HG02852 (cell line): ENCODE data around the gene GSC2.

Experiments used
- ATAC-seq: cut with Tn5 transposase; IDR thresholded peaks from one replicate; pipeline ENCODE4 v1.9.1; 2021; ENCODE audit warnings: mild to moderate bottlenecking, moderate library complexity; ENCODE audit not compliant: unreplicated experiment

GSC2 gene, protein sequence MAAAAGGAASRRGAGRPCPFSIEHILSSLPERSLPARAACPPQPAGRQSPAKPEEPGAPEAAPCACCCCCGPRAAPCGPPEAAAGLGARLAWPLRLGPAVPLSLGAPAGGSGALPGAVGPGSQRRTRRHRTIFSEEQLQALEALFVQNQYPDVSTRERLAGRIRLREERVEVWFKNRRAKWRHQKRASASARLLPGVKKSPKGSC

DNA sequence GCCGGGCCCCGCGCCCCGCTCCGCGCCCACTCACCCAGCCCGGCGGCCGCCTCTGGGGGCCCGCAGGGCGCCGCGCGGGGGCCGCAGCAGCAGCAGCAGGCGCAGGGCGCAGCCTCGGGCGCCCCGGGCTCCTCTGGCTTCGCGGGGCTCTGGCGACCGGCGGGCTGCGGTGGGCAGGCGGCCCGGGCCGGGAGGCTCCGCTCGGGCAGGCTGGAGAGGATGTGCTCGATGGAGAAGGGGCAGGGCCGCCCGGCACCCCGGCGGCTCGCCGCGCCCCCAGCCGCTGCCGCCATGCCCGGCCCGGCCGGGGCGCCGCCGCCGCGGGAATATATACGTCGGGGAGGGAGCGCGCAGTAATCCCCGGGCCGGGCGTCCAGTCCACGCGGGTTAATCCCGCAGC is at the start of gene GSC2:
Gene GSC2, minus strand, starts transcription at position 302 of the 400 bp plus-strand sequence. Its CDS starts 9 bp downstream, at position 293.
- no peak for ATAC-seq

DNA sequence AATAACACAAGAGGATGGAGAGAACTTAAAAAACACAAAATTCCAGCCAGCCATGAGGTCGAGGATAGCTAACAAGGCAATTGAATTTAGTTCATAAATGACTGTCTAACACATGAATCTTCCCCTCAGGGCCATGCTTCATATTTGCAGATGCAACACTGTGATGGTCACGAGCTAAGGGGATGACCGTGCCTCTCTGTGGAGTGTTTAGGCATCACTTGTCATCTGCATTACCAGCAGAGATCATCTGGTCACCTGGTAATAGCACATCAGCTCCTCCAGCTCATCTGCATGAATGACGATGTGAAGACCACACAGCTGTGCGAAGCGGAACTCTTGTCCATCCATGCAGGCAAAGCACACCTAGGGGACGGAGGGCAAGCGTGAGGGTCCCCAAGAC is 49.4 kb upstream of the GSC2 start:
- ATAC-seq = no peak

DNA sequence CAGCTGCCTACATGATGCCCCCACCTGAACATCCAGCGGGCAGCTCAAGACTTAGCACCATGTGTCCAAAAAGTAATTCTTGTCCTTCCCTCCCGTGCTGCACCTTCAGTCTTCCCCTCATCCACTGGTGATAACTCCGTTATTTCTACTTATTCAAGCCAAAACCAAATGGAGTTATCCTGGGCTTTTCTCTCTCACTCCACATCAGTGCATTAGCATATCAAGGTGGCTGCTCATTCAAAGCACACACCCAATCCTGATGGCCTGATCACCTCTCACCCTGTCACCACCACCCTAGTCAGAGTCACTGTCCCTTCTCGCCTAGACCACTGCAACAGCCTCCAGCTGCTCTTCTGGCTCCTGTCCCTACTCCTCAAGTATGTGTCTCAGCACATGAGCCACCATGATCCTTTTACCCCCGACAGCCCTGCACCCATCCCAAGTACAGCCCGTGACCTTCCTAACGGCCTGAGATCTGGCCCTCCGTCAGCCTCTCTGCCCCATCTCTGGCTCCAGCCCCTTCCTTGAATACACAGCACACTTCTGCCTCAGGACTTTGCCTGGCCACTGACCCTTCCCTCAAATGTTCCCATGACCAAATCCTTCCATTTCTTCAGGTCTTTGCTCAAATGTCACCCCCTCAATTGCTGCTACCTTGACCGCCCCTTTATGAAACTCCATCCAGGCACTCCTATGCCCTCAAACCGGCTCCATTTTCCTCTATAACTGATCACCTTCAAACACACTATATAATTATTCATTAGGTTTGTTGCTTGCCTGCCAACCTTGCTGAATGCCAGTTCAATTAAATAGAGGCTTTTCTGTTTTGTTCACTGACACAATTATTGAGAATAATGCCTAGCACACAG is 48.1 kb upstream of the GSC2 start:
- ATAC-seq = no peak

DNA sequence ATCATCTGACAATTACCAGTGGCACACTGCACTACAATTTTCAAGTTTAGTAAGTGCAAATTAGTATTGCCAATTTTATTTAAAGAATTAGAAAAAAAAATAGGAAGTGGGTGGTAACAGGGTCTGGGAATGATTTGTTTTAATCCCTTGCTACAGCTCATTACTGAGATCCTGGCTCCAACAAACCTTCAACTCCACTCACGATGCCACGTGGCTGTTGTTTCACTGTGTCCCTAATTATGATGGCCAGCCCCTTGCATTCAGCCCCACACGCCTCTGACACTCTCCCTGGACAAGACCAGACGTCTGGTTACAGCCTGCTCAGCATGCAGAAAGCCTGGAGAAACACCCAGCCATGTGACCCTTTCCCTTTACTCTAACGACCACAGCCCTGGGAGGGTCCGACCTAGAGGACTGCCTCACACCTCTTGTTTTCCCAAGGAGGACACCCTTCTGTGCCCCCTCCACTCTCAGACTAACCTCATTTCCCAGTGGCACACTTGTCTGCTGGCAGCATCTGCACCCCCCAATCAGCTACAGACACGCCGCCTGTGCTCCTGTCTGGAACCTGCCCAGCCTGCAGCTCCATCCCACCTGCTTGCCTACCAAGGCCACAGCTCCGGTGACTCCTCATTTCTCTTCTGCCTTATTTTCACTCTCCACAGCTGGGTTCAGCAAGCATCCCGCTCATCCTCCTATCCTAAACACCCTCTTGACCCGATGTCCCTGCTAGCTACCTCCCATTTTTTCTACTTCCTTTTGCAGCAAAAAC is 46.9 kb upstream of the GSC2 start:
- no peak for ATAC-seq

DNA sequence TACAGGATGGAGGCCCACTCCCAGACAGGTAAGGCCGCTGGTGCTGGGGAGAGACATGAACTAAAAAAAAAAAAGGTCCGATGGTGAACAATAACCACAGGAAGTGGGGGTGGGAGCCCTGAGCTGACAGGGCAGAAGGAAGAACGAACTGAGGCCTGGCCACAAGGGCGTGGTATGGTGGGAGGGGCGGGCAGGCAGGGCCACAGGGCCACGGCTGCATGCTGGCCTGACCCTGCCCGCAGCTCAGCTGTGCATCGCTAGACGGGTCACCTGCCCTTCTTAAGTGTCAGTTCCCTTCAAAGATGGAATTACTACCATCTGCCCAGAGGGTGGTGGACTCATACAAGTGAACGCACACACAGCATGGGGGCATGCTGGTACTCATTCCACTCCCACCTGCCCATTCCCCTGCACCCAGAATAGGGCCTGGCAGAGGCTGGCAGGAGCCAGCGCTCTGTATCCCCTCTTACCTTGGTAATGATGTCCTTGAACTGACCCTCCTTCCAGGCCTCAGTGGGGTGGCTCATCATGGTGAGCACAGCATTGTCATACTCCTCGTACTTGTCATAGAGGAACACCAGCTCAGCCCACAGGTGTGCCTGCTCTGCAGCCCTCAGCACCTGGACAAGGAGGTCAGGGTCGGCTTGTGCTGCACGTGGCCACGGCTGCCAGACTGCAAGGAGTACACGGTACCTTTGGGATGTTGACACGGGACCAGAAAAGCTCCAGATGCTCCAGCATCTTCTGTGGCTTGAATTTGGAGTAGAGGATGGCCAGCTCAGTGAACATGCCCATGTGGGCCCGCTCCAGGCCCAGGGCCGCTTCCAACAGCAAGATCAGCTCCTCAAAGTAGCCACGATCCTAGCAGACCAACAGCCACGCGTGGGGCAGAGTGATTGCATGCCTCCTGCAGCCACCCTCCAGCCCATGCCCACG is 46.0 kb upstream of the GSC2 start:
- no peak for ATAC-seq

DNA sequence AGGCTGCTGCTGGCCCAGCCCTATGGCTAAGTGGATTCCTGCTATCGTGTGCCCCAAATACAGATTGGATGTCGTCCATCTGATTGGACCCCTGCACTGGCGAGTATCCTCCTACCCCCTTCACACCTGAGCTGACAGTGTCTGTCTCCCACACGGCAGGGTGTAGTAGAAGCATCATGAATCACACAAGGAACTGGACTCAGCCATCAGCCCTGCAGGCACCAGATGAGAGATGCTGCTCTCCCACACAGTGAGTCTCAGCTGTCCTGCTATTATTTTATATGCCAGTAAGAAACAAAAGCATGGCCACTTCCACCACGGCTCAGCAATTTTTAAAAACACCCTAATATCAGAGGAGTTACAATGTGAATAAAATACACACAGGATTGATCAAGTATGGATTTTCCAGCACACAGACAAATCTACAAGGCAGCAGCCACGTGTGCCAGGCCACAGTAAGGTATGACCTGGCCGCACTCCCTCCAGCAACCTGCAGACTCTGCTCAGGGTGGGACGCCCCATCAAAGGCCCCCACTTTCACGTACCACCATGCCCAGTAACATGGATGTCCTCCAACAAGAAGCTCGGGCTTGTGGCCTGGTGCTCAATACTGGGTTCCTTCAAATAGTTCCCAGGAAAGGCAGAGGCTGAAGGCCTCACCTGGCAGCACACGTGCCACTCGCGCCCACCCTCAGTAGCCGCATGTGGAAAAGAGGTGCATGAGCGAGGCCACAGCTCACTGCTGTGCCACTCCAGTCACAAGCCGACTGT is 44.9 kb upstream of the GSC2 start:
- ATAC-seq = no peak

DNA sequence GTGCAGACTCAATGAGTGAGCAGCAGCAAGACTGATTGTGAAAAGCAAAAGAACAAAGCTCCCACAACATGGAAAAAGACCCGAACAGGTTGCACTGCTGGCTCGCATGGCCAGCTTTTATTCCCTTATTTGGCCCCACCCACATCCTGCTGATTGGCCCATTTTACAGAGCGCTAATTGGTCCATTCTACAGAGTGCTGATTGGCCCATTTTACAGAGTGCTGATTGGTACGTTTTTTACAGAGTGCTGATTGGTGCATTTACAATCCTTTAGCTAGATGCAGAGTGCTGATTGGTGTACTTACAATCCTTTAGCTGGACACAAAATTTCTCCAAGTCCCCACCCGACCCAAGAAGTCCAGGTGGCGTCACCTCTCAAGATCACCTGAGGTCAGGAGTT is 43.8 kb upstream of the GSC2 start:
- ATAC-seq = no peak

DNA sequence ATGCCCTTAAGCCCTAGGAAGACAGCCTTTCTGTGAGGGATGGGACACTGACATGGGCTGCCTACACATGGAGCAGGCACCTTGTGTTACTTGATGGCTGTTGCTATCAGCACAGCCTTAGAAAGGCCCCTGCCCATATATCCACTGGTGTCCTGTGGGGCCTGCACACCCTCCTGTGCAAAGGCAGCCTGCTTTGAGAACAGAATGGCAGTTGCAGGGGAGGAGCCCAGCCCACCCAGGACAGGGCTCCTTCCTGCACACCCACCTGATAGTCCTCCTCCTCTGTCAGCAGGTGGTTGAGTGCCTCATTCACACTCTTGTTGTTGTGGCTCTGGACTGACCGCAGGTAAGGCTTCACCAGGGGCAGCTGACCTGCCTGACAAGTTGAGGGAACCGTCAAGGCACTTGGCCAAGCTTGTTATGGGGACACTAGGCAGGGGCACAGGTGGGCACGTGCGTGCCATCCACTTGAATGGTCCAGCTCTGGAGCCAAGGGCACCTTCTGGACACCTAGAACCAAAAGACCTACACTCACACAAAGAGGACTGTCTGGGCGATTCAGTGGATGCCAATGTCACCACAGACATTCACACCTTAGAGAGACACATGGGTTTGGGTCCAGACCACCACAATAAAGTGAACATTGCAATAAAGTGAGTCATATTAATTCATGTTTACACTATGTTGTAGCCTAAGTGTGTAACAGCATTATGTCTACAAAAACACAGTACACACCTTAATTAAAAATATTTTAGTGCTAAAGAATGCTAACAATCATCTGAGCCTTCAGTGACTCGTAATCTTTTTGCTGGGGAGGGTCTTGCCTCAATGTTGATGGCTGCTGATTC is 37.8 kb upstream of the GSC2 start:
- no peak for ATAC-seq

DNA sequence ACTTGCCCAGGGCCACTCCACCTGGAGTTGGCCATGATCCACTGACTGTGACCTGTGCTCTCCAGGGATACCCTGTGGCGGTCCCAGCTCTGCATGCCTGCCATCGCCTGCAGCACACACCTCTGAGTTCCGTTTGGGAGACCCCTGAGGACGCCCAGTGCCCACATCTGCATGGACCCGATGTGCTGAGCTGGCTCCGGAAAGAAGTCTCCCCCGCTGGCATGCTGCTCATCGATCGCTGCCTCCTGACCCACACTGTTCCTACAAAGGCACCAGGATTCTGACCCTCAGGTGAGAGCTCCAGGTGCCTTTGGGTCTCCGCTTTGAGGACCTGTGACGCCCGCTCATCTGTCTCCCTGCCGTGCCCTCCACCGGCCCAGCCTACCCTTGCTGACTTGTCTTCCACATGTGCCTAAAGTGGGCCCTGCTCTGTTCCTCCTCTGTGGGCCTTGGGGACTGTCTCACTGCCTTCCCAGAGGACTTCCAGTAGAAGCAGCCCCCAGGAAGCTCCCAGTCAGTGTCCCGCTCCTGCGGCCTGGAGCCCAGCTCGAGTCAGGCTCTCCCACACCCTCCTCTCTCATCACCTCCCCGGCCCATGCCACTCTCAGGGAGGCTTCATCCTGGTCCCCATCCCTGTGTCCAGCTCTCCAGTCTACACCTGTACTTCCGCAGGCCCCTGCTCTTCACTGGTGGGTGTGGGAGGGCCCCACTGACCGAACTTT is 34.3 kb upstream of the GSC2 start:
- ATAC-seq = no peak

DNA sequence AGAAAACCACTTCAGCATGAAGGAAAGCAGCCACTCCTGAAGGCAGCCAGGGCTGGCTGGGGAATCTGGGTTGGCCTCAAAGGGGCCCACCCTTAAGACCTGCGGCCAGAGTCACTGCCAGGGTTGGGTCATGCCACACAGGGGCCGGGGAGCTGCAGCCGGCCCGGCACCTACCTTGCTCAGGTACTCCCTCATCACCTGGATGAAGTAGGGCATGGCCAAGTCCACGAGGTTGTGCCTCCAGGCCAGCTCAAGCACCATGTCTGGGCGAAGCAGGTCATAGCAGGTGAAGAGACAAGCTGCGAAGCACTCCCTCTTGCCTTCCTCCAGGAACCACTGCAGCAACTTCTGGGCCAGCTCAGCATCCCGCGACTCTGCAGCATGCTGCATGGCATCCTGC is 33.1 kb upstream of the GSC2 start:
- ATAC-seq = no peak

DNA sequence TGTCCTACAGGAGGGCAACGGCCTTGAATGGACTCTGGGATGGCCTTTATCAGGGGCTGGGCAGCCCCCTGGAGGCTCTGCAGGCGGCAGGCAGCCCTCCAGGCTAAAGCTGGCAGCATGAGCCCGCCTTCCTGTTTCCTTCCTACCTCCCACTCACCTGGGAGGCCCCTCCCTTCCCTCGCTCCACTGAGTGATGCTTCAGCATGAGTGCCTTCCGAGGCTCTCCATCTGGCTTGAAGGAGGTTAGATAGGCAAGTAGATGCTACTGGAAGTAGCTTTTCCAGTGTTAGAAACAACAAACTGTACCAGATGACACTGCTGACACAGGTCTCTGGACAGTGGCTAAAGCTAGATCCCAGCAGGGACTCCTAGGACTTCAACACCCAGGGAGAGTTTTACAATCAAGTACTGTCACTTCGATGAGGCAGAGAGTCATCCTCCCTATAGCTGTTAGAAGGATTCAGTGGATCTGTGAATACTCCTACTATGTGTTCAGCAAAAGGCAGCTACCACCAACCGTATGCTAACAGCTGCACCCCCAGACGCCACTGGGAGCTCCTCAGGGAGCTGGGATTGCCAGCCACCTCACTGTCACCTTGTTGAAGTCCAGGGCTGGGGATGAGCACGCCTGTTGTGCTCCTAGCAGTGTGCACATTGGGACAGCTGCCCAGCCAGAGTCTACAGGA is 32.5 kb upstream of the GSC2 start:
- no peak for ATAC-seq

DNA sequence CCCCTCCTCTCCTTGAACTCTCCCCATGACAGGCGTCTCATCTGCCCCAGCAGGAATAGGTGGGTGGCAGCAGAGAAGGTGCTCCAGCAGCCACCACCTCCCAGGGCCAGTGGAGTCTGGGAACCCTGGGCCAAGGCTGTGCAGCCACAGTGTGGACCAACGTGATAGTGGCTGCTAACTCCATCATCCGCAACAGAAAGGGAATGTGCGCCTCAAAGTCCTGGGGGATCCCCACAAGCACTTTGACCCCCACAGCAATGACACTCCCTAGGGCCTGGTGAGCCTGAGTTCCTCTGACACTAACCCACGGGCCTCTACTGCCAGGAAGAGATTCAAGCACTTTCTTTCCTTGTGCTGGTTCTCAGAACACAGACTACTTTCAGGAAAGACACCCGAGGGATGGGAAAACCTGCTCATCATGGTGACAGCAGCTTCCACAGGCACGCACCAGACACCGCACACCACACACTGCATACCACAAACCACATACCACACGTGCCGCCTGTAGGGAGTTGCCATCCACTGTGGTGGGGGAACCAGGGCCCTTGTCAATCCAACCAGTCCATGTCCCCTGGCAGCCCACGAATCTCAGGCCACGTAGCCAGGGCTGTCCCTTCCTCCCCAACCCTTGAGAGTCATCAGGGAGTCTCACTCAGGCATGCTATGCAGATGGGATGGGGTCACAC is 31.8 kb upstream of the GSC2 start:
- ATAC-seq = no peak

DNA sequence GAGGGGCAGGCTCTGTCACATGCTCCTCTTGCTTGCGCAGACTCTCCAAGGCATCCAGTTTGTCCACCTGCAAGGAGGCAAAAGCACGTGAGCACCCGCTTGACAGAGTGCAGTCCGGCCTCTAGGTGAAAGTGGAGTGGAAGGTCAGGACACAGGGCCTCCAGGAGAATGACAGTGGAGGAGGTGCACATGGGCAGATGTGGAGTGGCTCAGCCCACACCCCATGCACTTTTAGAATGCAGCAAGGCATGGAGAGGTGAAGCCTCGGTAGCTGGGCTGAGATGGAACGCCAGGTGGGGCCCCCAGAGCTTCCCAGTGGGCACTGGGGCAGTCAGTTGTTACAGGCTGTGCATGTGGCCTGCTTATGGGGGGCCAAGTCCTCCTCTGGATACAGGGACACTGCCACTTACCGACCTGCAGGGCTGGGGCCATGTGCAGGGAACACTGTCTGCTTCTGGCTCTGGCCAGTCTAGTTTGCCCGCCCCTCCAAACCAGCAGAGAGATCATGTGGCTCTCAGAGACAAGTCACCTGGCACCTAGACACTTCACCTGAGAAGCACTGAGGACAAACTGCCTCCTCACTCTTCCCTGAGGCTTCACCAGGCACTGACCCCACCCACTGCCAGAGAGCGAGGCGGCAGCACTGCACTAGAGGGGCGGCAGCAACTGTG is 30.8 kb upstream of the GSC2 start:
- no peak for ATAC-seq

DNA sequence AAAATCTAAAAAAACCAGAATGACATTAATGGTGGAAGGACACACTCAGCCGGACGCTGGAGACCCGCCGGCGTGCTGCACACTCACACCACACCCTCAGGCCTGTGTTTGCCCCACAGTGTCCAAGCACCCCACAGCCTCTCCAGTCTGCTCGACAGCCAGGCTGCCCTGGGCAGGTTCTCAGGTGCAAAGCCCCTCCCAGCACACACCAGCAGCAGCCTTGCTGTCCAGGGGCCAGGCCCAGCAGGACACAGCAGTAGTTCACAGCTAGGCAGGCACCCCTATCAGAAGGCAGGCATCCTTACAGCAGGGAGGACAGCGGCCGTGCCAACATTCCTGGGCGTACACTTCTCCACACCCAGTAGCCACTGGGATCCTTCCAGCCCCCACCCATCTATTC is 30.1 kb upstream of the GSC2 start:
- ATAC-seq = no peak

DNA sequence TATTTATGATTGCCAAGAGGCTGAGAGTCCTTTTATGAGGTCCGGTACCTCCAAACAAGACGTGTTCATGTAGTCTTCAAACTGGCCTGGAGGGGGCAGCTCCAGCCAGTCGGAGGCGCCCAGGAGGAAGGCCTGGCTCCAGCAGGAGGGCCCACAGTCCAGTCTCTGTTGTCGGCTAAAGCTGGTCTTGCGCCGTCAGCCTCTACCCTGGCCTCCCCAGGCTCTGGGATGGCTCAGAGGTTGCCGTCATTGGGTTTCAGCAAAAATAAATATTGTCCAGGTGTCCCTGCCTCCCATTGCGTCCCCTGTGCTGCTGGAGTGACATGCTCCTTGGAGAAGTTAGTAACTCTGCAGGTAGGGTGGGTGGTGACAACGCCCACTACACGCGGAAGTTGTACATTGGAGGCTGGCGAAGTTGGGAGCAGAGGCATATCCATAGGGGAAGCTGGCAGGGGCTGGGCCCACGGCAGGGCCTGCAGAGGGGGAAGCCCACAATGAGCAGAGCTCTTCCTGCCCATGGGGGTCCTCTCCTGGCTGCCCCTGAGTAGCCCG is 29.5 kb upstream of the GSC2 start:
- peak; percentile 43 for ATAC-seq
